Natural killer cell (primary cell): ENCODE results near the gene NAA60. TPM values are rescaled to one million over a fixed set of nuclear protein-coding genes. Genes with fewer than 3 reads are reported as not detected.

ENCODE experiments used
- ATAC-seq, 3 donors: fragments of 150-1000 bp in 2 of 3; fragments of 200-7000 bp in 1 of 3; cut with Tn5 transposase; 1 replicate in 1 of 3; 2 replicates in 2 of 3; pipeline ENCODE4 v1.10.0; 2021; ENCODE audit warnings: mild to moderate bottlenecking in 2 of 3, moderate library complexity in 2 of 3
- DNase-seq, 2 donors: peaks; one replicate each; pipeline versions ENCODE4 v3.0.0 to v3.0.0-alpha.2; 2013 to 2021; ENCODE audit warnings: mixed read lengths in 1 of 2
- H3K27ac ChIP-seq: one replicate; pipeline ENCODE4 v1.5.1; 2013; ENCODE audit warnings: mild to moderate bottlenecking, low read length
- H3K27me3 ChIP-seq: one replicate; pipeline ENCODE4 v1.6.1; 2013; ENCODE audit warnings: low read length; ENCODE audit not compliant: control insufficient read depth, insufficient read depth
- H3K36me3 ChIP-seq: one replicate; pipeline ENCODE4 v1.6.1; 2013; ENCODE audit warnings: low read length; ENCODE audit not compliant: control insufficient read depth, insufficient read depth
- H3K4me1 ChIP-seq: one replicate; pipeline ENCODE4 v1.6.1; 2013; ENCODE audit warnings: low read length; ENCODE audit not compliant: control insufficient read depth, insufficient read depth
- H3K4me3 ChIP-seq: one replicate; pipeline ENCODE4 v1.5.1; 2013; ENCODE audit warnings: low read length
- H3K9me3 ChIP-seq: one replicate; pipeline ENCODE4 v1.6.1; 2013; ENCODE audit warnings: low read length; ENCODE audit not compliant: control insufficient read depth, insufficient read depth
- H3K27ac Mint-ChIP-seq, 2 donors: one replicate each; pipeline ENCODE4 v1.8.0; 2022; ENCODE audit warnings: mild to moderate bottlenecking in 2 of 2, mixed read lengths in 2 of 2, moderate library complexity in 1 of 2
- H3K27me3 Mint-ChIP-seq, 2 donors: one replicate each; pipeline ENCODE4 v1.8.0; 2022; ENCODE audit warnings: low read depth in 2 of 2, mixed read lengths in 2 of 2
- H3K36me3 Mint-ChIP-seq: one replicate; pipeline ENCODE4 v1.8.0; 2022; ENCODE audit warnings: mixed read lengths
- H3K4me1 Mint-ChIP-seq, 2 donors: one replicate each; pipeline ENCODE4 v1.8.0; 2022; ENCODE audit warnings: mixed read lengths in 2 of 2
- H3K4me3 Mint-ChIP-seq: one replicate; pipeline ENCODE4 v1.8.0; 2022; ENCODE audit warnings: mild to moderate bottlenecking, moderate library complexity, mixed read lengths
- H3K9me3 Mint-ChIP-seq, 2 donors: one replicate each; pipeline ENCODE4 v1.8.0; 2022; ENCODE audit warnings: mixed read lengths in 2 of 2
- CTCF ChIP-seq: fragments of 200-600 bp; IDR thresholded peaks from one replicate; pipeline ENCODE4 v1.8.0; 2022; ENCODE audit warnings: antibody characterized with exemption
- WGBS: methylation state at CpG from one replicate; pipeline ENCODE4 v1.1.7; 2013; ENCODE audit warnings: missing lambda C conversion rate; ENCODE audit not compliant: insufficient coverage; 5-methylcytosine and 5-hydroxymethylcytosine counted together
- intact Hi-C: fragments of 100-400 bp; cut with micrococcal nuclease; formaldehyde crosslinking; loops from one replicate; pipeline ENCODE4 v1.14.2; 2022
- total RNA-seq, 4 donors: library from RNA; stranded (reverse); fragments of 120-200 nt in 1 of 4; gene quantifications; one replicate each; pipeline versions ENCODE4 v1.2.3 to v1.2.4, GENCODE V29; 2013 to 2022

Gene NAA60
- total RNA-seq, 3 donors from 2014 or later (not counting 1 experiment from before 2014, with no cell fraction given) = 45.1 to 69.0 (median 58.9) TPM

GRCh38 chr16:3467921-3468320 lies 24.4 kb downstream of the NAA60 start:
- no peaks in the 10 kb centered on the region for H3K9me3 Mint-ChIP-seq
- Histone ChIP-seq H3K27me3 (no peaks in the 10 kb centered on the region), H3K36me3 (peaks cover 6% of the 10 kb centered on the region), H3K9me3 (no peaks in the 10 kb centered on the region), H3K27ac (no peak overlapping the region), H3K4me3 (no peak overlapping the region), H3K4me1 (peaks cover 27% of the 10 kb centered on the region)
- TF ChIP-seq CTCF = no peak
- DNase-seq (no peak), ATAC-seq (peak in 1 of 3 donors; percentile 17)
- H3K27ac Mint-ChIP-seq = peak overlapping the region; percentile 66 to 73
- no peaks in the 10 kb centered on the region for H3K27me3 Mint-ChIP-seq
- H3K36me3 Mint-ChIP-seq = no peaks in the 10 kb centered on the region
- peaks cover 44 to 61% of the 10 kb centered on the region in 2 donors for H3K4me1 Mint-ChIP-seq
- intact Hi-C loops = loop anchor here (10.0 kb wide), 1 partner anchor 283 kb away; the partner anchor contains the start of gene OR1F1
- 90% methylated on average over 4 of the region's 4 CpGs for WGBS
- no peak overlapping the region for H3K4me3 Mint-ChIP-seq

- DNase-seq (no peak), ATAC-seq (no peak)
- H3K27ac ChIP-seq = no peak overlapping the region
- Mint-ChIP-seq H3K36me3 (no peaks in the 10 kb centered on the region), H3K9me3 (no peaks in the 10 kb centered on the region), H3K4me3 (no peak overlapping the region), H3K4me1 (peaks cover 50 to 67% of the 10 kb centered on the region in 2 donors), H3K27ac (peak overlapping the region; percentile 66 to 73), H3K27me3 (no peaks in the 10 kb centered on the region)
- H3K9me3 ChIP-seq = no peaks in the 10 kb centered on the region
- WGBS = 96% methylated on average over 15 of the region's 15 CpGs
- no peaks in the 10 kb centered on the region for H3K27me3 ChIP-seq
- no peak overlapping the region for H3K4me3 ChIP-seq
- TF ChIP-seq CTCF = no peak
- intact Hi-C loops = loop anchor here (10.0 kb wide), 1 partner anchor 284 kb away; the partner anchor contains the start of gene OR1F1
- peaks cover 27% of the 10 kb centered on the region for H3K4me1 ChIP-seq
- peaks cover 6% of the 10 kb centered on the region for H3K36me3 ChIP-seq
Measured at GRCh38 chr16:3468501-3468900, 25.0 kb downstream of the NAA60 start.

- Histone ChIP-seq H3K9me3 (no peaks in the 10 kb centered on the region), H3K36me3 (peaks cover 6% of the 10 kb centered on the region), H3K4me3 (no peak overlapping the region), H3K27ac (no peak overlapping the region), H3K27me3 (no peaks in the 10 kb centered on the region), H3K4me1 (peaks cover 19% of the 10 kb centered on the region)
- no peak for DNase-seq
- ATAC-seq = no peak
- no peak overlapping the region for H3K4me3 Mint-ChIP-seq
- no peaks in the 10 kb centered on the region for H3K36me3 Mint-ChIP-seq
- no peaks in the 10 kb centered on the region for H3K27me3 Mint-ChIP-seq
- intact Hi-C loops = loop anchor here (10.0 kb wide), 1 partner anchor 285 kb away; the partner anchor contains the start of gene OR1F1
- H3K4me1 Mint-ChIP-seq = peaks cover 43 to 60% of the 10 kb centered on the region in 2 donors
- peak overlapping the region in 1 of 2 donors; percentile 41 for H3K27ac Mint-ChIP-seq
- TF ChIP-seq CTCF = no peak
- H3K9me3 Mint-ChIP-seq = no peaks in the 10 kb centered on the region
- 89% methylated on average over 7 of the region's 7 CpGs for WGBS
Measured at GRCh38 chr16:3469736-3470135, 26.3 kb downstream of the NAA60 start.

- no peak for ATAC-seq
- no peak for TF ChIP-seq CTCF
- no peaks in the 10 kb centered on the region for H3K9me3 ChIP-seq
- no peaks in the 10 kb centered on the region for H3K9me3 Mint-ChIP-seq
- H3K4me1 ChIP-seq = peaks cover 22% of the 10 kb centered on the region
- peaks cover 6% of the 10 kb centered on the region for H3K36me3 ChIP-seq
- WGBS = 95% methylated on average over 9 of the region's 9 CpGs
- H3K27ac ChIP-seq = no peak overlapping the region
- no peaks in the 10 kb centered on the region for H3K27me3 Mint-ChIP-seq
- no peak overlapping the region for H3K4me3 Mint-ChIP-seq
- H3K4me1 Mint-ChIP-seq = peaks cover 43 to 67% of the 10 kb centered on the region in 2 donors
- H3K36me3 Mint-ChIP-seq = no peaks in the 10 kb centered on the region
- H3K27ac Mint-ChIP-seq = no peak overlapping the region
- intact Hi-C loops = no loop called here
- no peak for DNase-seq
- H3K27me3 ChIP-seq = no peaks in the 10 kb centered on the region
- H3K4me3 ChIP-seq = no peak overlapping the region
Measured at GRCh38 chr16:3470723-3471122, 27.2 kb downstream of the NAA60 start.
